ENCODE measurements around the gene ADAMTS13.
"Not testable (repeated sequence)": the region's sequence is repeated elsewhere in the genome, so short reads cannot be mapped to it uniquely, and the experiment has no call there.

The ADAMTS13 gene

DNA sequence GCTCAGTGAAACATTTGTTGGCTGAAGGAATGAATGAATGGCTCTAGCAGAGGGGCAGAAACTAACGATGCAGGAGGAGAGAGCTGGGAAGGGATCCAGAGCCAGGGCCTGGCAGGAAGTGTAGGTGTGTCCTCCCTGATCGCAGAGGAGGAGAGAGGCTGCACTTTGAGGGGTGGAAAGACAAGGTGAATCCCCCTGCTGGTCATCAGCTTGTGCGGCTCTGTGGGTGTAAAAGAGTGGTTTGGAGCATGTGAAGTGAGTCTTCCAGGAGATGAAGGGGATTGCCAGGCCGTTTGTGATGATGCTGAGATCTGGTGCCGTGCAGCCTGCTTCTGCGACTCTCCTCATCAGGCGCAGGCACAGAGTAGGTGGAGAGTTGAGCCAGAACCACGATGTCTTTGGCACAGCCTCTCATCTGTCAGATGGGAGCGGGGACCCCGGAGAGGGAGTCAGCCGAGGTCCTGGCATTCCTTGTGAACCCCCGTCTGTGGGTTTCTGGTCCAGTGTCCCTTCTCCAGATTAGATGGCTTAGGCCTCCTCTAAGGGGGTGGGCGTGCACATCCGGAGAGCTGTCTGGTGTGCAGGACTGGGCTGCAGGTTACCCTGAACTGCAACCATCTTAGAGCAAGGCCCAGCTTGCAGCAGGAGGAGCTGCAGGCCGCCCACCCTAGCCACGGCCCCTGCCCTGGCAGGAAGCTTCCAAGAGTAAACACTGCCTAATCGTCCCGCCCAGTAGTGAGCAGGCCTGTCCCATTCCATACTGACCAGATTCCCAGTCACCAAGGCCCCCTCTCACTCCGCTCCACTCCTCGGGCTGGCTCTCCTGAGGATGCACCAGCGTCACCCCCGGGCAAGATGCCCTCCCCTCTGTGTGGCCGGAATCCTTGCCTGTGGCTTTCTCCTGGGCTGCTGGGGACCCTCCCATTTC lies at the start of gene ADAMTS13:
TSS of gene ADAMTS13 (plus strand) at position 753 of the 928 bp plus-strand sequence. CDS start at position 830, 77 bp downstream.
- H3K79me2 ChIP-seq (ENCODE audit: insufficient read depth, low read depth) = peaks cover 7% of the 10 kb centered on the region; the same call in 1 of the 2 replicates
- H3K4me1 ChIP-seq (ENCODE audit: low read depth, poor library complexity, severe bottlenecking) = peaks cover 6% of the 10 kb centered on the region
- H3K9ac ChIP-seq = no peak within 1 kb of the TSS
- no peak within 1 kb of the TSS for H2AFZ ChIP-seq (ENCODE audit: low read depth)
- no peaks in the 10 kb centered on the region for H3K36me3 ChIP-seq (ENCODE audit: insufficient read depth)
- TF ChIP-seq, protein P1, sequence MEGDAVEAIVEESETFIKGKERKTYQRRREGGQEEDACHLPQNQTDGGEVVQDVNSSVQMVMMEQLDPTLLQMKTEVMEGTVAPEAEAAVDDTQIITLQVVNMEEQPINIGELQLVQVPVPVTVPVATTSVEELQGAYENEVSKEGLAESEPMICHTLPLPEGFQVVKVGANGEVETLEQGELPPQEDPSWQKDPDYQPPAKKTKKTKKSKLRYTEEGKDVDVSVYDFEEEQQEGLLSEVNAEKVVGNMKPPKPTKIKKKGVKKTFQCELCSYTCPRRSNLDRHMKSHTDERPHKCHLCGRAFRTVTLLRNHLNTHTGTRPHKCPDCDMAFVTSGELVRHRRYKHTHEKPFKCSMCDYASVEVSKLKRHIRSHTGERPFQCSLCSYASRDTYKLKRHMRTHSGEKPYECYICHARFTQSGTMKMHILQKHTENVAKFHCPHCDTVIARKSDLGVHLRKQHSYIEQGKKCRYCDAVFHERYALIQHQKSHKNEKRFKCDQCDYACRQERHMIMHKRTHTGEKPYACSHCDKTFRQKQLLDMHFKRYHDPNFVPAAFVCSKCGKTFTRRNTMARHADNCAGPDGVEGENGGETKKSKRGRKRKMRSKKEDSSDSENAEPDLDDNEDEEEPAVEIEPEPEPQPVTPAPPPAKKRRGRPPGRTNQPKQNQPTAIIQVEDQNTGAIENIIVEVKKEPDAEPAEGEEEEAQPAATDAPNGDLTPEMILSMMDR (conservative IDR thresholded peaks at IDR 0.05; ENCODE audit: low read depth, low read length) = no peak
- H3K27me3 ChIP-seq (ENCODE audit: insufficient read depth, low read depth) = peaks cover 54% of the 10 kb centered on the region
- H3K4me2 ChIP-seq = no peak within 1 kb of the TSS
- H3K4me3 ChIP-seq (IDR thresholded peaks at IDR 0.05; ENCODE audit: insufficient read depth, low read depth, low read length) = no peak within 1 kb of the TSS
- no peaks in the 10 kb centered on the region for H4K20me1 ChIP-seq (ENCODE audit: insufficient read depth)
- no peak within 1 kb of the TSS for H3K27ac ChIP-seq

DNA sequence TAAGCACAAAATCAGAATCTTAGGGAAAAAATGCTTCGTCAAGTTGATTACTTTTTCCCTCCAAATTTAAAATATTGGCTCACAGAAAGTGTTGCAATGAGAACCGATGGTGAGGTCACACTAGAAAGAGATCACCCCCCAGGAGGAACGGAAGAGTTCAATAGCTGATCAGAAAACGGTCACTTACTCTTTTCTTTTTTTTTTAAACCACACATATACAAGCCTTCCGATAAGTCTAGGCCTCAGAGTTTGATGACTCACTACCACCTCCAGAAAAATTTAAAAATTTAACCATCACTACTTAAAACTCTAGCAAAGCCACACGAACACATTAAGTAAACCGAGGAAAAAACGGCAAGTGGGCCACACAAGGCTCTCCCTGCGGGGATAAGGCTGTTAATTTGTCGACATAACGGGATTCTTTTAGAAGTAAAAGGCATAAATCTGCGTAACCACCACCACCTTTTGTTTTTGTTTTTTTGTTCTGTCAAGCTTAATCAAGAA lies 47.5 kb upstream of the ADAMTS13 start:
- TF ChIP-seq, protein P1 (conservative IDR thresholded peaks at IDR 0.05; ENCODE audit: low read depth, low read length) = no peak
- peaks cover 60% of the 10 kb centered on the region for H3K79me2 ChIP-seq (ENCODE audit: insufficient read depth, low read depth)
- H4K20me1 ChIP-seq (ENCODE audit: insufficient read depth) = 0 out of 2 replicates have a peak, but pooled peaks cover 2% of the 10 kb centered on the region

DNA sequence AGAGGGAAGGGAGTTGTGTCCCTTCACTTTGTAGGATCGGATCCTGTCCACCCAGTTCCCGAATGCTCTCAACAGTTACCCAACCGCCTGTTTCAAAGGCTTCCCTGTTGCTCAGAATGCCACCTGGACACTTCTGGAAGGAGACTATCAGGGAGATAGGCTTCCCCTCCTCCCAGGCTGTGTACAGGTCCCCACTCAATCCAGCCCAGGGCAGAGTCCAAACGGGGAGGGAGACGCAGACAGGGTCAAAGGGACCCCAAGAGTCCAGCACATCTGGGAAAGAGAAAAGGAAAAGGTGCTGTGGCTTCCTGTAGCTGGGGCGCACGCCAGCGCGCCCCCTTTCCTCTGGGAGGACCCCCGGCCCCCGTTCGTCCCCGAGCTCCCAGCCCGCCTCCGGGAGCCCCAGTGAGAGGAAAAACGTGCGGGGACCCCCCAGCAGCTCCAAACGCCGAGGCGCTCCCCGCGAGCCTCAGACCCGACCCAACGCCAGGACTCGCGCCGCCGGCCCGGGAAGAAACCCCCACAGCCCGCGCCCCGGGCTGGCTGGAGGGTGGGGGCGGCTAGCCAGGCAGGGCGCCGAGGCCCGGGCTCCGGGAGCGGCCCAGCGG lies 46.9 kb upstream of the ADAMTS13 start:
- H4K20me1 ChIP-seq (ENCODE audit: insufficient read depth) = no peaks in the 10 kb centered on the region
- peak overlapping the region; percentile 10 for H2AFZ ChIP-seq (ENCODE audit: low read depth)
- TF ChIP-seq, protein P1 (conservative IDR thresholded peaks at IDR 0.05; ENCODE audit: low read depth, low read length) = no peak
- H3K9ac ChIP-seq = peak overlapping the region; percentile 86
- no peaks in the 10 kb centered on the region; the same call in 1 of the 2 replicates for H3K27me3 ChIP-seq (ENCODE audit: insufficient read depth, low read depth)
- peak overlapping the region; percentile 76 for H3K27ac ChIP-seq
- peak overlapping the region; percentile 95 for H3K4me2 ChIP-seq
- peaks cover 55% of the 10 kb centered on the region for H3K79me2 ChIP-seq (ENCODE audit: insufficient read depth, low read depth)
- peaks cover 10% of the 10 kb centered on the region for H3K4me1 ChIP-seq (ENCODE audit: low read depth, poor library complexity, severe bottlenecking)
- H3K4me3 ChIP-seq (IDR thresholded peaks at IDR 0.05; ENCODE audit: insufficient read depth, low read depth, low read length) = no peak overlapping the region
- no peaks in the 10 kb centered on the region for H3K36me3 ChIP-seq (ENCODE audit: insufficient read depth)

More for the DNA sequence above, 47.5 kb upstream of the ADAMTS13 start:
- peak overlapping the region; percentile 76; the same call in 1 of the 2 replicates for H3K27ac ChIP-seq
- no peak overlapping the region for H2AFZ ChIP-seq (ENCODE audit: low read depth)
- peak overlapping the region; percentile 86 for H3K9ac ChIP-seq
- H3K4me1 ChIP-seq (ENCODE audit: low read depth, poor library complexity, severe bottlenecking) = peaks cover 10% of the 10 kb centered on the region
- H3K4me3 ChIP-seq (IDR thresholded peaks at IDR 0.05; ENCODE audit: insufficient read depth, low read depth, low read length) = no peak overlapping the region
- H3K36me3 ChIP-seq (ENCODE audit: insufficient read depth) = no peaks in the 10 kb centered on the region
- peak overlapping the region; percentile 95 for H3K4me2 ChIP-seq
- H3K27me3 ChIP-seq (ENCODE audit: insufficient read depth, low read depth) = no peaks in the 10 kb centered on the region; the same call in 1 of the 2 replicates

DNA sequence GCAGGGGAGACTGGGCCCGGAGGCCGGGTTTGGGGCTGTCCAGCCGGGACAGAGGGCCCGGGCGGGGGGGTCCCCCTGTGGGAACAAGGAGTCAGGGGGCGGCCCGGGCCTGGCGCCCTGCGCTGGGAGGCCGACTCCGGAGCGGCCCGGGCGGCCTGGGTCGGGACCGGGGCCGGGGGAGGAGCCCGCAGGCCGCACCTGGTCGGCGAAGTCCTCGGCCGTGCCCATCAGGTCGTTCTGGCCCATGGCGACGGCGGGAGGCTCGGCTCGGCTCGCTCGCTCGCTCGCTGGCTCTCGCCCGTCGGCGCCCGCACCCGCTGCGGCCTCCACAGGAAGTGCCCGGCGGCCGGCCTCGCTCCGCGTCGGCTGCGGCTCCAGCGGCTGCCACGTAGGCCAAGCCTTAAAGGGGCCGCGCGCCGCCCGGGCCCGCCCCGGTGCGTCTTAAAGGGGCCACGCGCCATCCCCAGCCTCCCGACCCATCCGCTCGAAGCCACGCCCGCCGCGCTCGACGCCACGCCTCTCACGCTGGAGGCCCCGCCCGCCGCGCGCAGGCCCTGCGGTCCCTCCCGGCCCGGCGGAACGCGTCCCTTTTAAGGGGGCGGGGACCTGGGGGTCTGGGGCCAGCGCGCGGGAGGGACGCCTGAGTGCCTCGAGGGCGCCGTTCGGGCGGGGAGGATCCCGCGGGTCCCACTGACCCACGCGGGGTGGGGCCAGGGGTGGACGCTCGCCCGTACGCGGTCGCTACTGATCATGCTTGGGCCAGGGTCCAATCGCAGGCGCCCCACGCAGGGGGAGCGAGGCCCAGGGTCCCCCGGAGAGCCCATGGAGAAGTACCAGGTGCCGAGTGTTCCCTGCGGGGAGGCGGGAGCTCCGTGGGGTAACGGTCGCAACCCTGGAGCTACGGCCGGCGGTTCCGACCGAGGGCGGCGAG lies 46.2 kb upstream of the ADAMTS13 start, which contains the start of the genes STKLD1 and SURF4:
TSS of gene STKLD1 (plus strand) at position 643 of the 931 bp plus-strand sequence. CDS start at position 751, 108 bp downstream.
TSS of gene SURF4 (minus strand) at position 337 of the 931 bp plus-strand sequence. CDS start at position 246, 91 bp downstream.
- Histone ChIP-seq H3K4me1 (ENCODE audit: low read depth, poor library complexity, severe bottlenecking) (peaks cover 10% of the 10 kb centered on the region), H3K4me2 (peak within 1 kb of the TSS; percentile 95), H4K20me1 (ENCODE audit: insufficient read depth) (no peaks in the 10 kb centered on the region), H3K9ac (peak within 1 kb of the TSS; percentile 86), H3K27ac (peak within 1 kb of the TSS; percentile 76), H2AFZ (ENCODE audit: low read depth) (peak within 1 kb of the TSS; percentile 66), H3K79me2 (ENCODE audit: insufficient read depth, low read depth) (peaks cover 47% of the 10 kb centered on the region), H3K36me3 (ENCODE audit: insufficient read depth) (no peaks in the 10 kb centered on the region), H3K4me3 (IDR thresholded peaks at IDR 0.05; ENCODE audit: insufficient read depth, low read depth, low read length) (no peak within 1 kb of the TSS), H3K27me3 (ENCODE audit: insufficient read depth, low read depth) (no peaks in the 10 kb centered on the region; the same call in 1 of the 2 replicates)
- TF ChIP-seq, protein P1 (conservative IDR thresholded peaks at IDR 0.05; ENCODE audit: low read depth, low read length) = no peak

DNA sequence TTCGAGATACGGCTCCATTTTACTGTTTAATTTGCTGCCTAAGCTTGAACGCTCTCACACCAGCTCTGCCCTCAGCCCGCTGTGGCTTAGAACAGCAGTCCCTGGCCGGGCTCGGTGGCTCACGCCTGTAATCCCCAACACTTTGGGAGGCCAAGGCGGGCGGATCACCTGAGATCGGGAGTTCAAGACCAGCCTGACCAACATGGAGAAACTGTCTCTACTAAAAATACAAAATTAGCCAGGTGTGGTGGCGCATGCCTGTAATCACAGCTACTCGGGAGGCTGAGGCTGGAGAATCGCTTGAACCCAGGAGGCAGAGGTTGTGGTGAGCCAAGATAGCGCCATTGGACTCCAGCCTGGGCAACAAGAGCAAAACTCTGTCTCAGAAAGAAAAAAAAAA lies 44.9 kb upstream of the ADAMTS13 start:
- H3K27ac ChIP-seq; H3K27me3 ChIP-seq (ENCODE audit: insufficient read depth, low read depth); H3K4me3 ChIP-seq (IDR thresholded peaks at IDR 0.05; ENCODE audit: insufficient read depth, low read depth, low read length); H3K4me2 ChIP-seq; H4K20me1 ChIP-seq (ENCODE audit: insufficient read depth); H3K36me3 ChIP-seq (ENCODE audit: insufficient read depth); H3K9ac ChIP-seq; H2AFZ ChIP-seq (ENCODE audit: low read depth): not testable (repeated sequence)
- Histone ChIP-seq H3K4me1 (ENCODE audit: low read depth, poor library complexity, severe bottlenecking) (peaks cover 10% of the 10 kb centered on the region), H3K79me2 (ENCODE audit: insufficient read depth, low read depth) (peaks cover 34% of the 10 kb centered on the region)
